WTC11 (cell line): ENCODE results near the gene SMURF1. TPM values are rescaled to one million over a fixed set of nuclear protein-coding genes. Genes with fewer than 3 reads are reported as not detected.

ENCODE experiments used
- ATAC-seq: fragments of 200-7000 bp; cut with Tn5 transposase; 2 replicates; pipeline ENCODE4 v1.10.0; 2021; ENCODE audit warnings: mild to moderate bottlenecking, moderate library complexity
- CTCF ChIA-PET: fragments of 300-600 bp; sonication (Branson Sonifier 250); formaldehyde crosslinking; loops from one replicate; lab custom pipeline; 2021; ENCODE audit warnings: antibody characterized with exemption; lab: Charles Lee
- POLR2A ChIA-PET: fragments of 350-600 bp; sonication (Branson Sonifier 250); formaldehyde crosslinking; loops from one replicate; lab custom pipeline; 2021; ENCODE audit warnings: antibody characterized with exemption; lab: Charles Lee
- DNase-seq: peaks from one replicate; pipeline ENCODE4 v3.0.0; 2021; ENCODE audit warnings: low spot score
- H3K27ac Mint-ChIP-seq: 2 replicates; pipeline ENCODE4 v1.8.0; 2021; ENCODE audit warnings: mixed read lengths
- H3K27me3 Mint-ChIP-seq: 2 replicates; pipeline ENCODE4 v1.8.0; 2021; ENCODE audit warnings: low read depth, mild to moderate bottlenecking, moderate library complexity, mixed read lengths
- H3K36me3 Mint-ChIP-seq: 2 replicates; pipeline ENCODE4 v1.8.0; 2021; ENCODE audit warnings: mixed read lengths
- H3K4me1 Mint-ChIP-seq: 2 replicates; pipeline ENCODE4 v1.8.0; 2022; ENCODE audit warnings: mixed read lengths
- H3K4me3 Mint-ChIP-seq: 2 replicates; pipeline ENCODE4 v1.8.0; 2021; ENCODE audit warnings: mild to moderate bottlenecking, moderate library complexity, mixed read lengths
- H3K9me3 Mint-ChIP-seq: 2 replicates; pipeline ENCODE4 v1.8.0; 2021; ENCODE audit warnings: mixed read lengths
- ETV6 ChIP-seq: sonication (generic); formaldehyde crosslinking; IDR thresholded peaks from 2 replicates; pipeline ENCODE4 v1.8.1; 2022; ENCODE audit warnings: mild to moderate bottlenecking, missing genetic modification reagents
- MXD4 ChIP-seq: fragments of 250-450 bp; sonication (Bioruptor Pico); IDR thresholded peaks from 2 replicates; pipeline ENCODE4 v1.8.0; 2021; ENCODE audit warnings: mild to moderate bottlenecking, moderate library complexity, borderline replicate concordance
- MYBL2 ChIP-seq: sonication (generic); formaldehyde crosslinking; IDR thresholded peaks from 2 replicates; pipeline ENCODE4 v1.8.1; 2023; ENCODE audit warnings: mild to moderate bottlenecking, moderate library complexity, missing genetic modification reagents
- NFATC4 ChIP-seq: fragments of 250-450 bp; sonication (Bioruptor Pico); IDR thresholded peaks from 2 replicates; pipeline ENCODE4 v1.9.0; 2021; ENCODE audit warnings: mild to moderate bottlenecking
- NFE2L1 ChIP-seq: sonication (generic); formaldehyde crosslinking; IDR thresholded peaks from 2 replicates; pipeline ENCODE4 v1.8.1; 2023; ENCODE audit warnings: missing genetic modification reagents
- NR2C2 ChIP-seq: sonication (generic); formaldehyde crosslinking; IDR thresholded peaks from 2 replicates; pipeline ENCODE4 v1.8.0; 2022; ENCODE audit warnings: mild to moderate bottlenecking, missing genetic modification reagents
- OVOL2 ChIP-seq: fragments of 250-450 bp; sonication (Bioruptor Pico); IDR thresholded peaks from 2 replicates; pipeline ENCODE4 v1.9.0; 2021; ENCODE audit warnings: mild to moderate bottlenecking, borderline replicate concordance
- PRRX2 ChIP-seq: fragments of 250-450 bp; sonication (Bioruptor Pico); IDR thresholded peaks from 2 replicates; pipeline ENCODE4 v1.8.0; 2021; ENCODE audit warnings: mild to moderate bottlenecking
- SMAD3 ChIP-seq: sonication (generic); formaldehyde crosslinking; IDR thresholded peaks from 2 replicates; pipeline ENCODE4 v1.8.0; 2022; ENCODE audit warnings: missing genetic modification reagents, mild to moderate bottlenecking, borderline replicate concordance
- ZNF671 ChIP-seq: fragments of 250-450 bp; sonication (Bioruptor Pico); IDR thresholded peaks from 2 replicates; pipeline ENCODE4 v1.8.0; 2021; ENCODE audit warnings: mild to moderate bottlenecking
- total RNA-seq: library from RNA; stranded (reverse); gene quantifications from 3 replicates; pipeline ENCODE4 v1.2.3, GENCODE V29; 2021
- TF ChIP-seq, protein P1 (sequence below): sonication (generic); formaldehyde crosslinking; IDR thresholded peaks from 2 replicates; pipeline ENCODE4 v1.8.1; 2022; ENCODE audit warnings: mild to moderate bottlenecking, moderate library complexity, missing genetic modification reagents
- TF ChIP-seq, protein P2 (sequence below): fragments of 200-600 bp; IDR thresholded peaks from 2 replicates; pipeline ENCODE4 v1.8.0; 2022; ENCODE audit warnings: antibody characterized with exemption
- TF ChIP-seq, protein P3 (sequence below): fragments of 250-450 bp; sonication (Bioruptor Pico); IDR thresholded peaks from 2 replicates; pipeline ENCODE4 v1.9.0; 2021; ENCODE audit warnings: mild to moderate bottlenecking, borderline replicate concordance

Gene SMURF1
- total RNA-seq, 1 experiment from 2014 or later, result 23.2 TPM

DNA sequence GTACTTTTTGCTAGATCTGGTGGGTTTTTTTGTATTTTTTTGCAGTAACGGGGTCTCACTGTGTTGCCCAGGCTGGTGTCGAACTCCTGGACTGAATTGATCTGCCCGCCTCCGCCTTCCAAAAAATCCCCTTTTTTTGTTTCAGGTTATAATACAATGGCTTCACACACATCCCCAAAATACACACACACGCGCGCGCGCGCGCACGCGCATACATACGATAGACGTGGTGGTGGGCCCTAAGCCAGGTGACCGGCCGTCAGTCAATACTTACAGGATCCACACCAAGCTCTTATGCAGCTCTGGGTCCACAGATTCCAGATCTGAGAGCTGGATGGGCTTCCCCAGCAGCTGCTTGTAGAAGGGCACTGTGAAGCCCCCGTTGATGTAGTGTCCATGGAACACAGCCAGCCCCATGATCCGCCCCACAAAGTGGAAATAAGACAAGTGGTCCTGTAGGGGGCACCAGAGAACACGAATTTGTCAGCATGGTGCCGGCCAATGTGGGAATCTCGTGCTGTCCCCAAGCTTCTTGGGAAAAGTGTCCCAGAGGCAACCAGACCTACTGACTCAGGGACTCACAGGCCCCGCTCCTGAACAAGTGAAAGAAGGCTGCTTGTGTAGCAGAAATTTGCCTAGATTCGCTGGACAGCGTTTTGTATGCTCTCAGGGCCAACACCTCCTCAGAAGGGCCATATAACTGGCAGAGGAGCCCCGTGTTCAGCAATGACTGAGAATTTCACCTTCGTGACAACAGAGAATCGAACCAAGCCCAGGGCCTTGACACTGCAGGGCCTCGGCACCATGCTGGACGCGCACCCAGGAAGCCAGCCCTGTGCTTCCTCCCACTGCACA is 103.6 kb downstream of the SMURF1 start:
- peak; percentile 80 for DNase-seq
- ATAC-seq, result peak; percentile 78
- no peak for TF ChIP-seq MXD4
- 0 out of 2 replicates have a peak, but pooled peaks have one; percentile 25 for TF ChIP-seq SMAD3 (CRISPR knock-in tag)
- TF ChIP-seq PRRX2 (CRISPR knock-in tag), result no peak
- TF ChIP-seq, protein P1, sequence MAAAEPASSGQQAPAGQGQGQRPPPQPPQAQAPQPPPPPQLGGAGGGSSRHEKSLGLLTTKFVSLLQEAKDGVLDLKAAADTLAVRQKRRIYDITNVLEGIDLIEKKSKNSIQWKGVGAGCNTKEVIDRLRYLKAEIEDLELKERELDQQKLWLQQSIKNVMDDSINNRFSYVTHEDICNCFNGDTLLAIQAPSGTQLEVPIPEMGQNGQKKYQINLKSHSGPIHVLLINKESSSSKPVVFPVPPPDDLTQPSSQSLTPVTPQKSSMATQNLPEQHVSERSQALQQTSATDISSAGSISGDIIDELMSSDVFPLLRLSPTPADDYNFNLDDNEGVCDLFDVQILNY (CRISPR knock-in tag), result peak; percentile 28; the same call in 1 of the 2 replicates
- TF ChIP-seq, protein P2, sequence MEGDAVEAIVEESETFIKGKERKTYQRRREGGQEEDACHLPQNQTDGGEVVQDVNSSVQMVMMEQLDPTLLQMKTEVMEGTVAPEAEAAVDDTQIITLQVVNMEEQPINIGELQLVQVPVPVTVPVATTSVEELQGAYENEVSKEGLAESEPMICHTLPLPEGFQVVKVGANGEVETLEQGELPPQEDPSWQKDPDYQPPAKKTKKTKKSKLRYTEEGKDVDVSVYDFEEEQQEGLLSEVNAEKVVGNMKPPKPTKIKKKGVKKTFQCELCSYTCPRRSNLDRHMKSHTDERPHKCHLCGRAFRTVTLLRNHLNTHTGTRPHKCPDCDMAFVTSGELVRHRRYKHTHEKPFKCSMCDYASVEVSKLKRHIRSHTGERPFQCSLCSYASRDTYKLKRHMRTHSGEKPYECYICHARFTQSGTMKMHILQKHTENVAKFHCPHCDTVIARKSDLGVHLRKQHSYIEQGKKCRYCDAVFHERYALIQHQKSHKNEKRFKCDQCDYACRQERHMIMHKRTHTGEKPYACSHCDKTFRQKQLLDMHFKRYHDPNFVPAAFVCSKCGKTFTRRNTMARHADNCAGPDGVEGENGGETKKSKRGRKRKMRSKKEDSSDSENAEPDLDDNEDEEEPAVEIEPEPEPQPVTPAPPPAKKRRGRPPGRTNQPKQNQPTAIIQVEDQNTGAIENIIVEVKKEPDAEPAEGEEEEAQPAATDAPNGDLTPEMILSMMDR, result peak; percentile 72
- no peak for TF ChIP-seq MYBL2 (CRISPR knock-in tag)
- TF ChIP-seq ETV6, result 0 out of 2 replicates have a peak, but pooled peaks have one; percentile 28
- no peaks in the 10 kb centered on the region for H3K9me3 Mint-ChIP-seq
- H3K36me3 Mint-ChIP-seq, result peaks cover 77% of the 10 kb centered on the region
- no peaks in the 10 kb centered on the region for H3K27me3 Mint-ChIP-seq
- no peak overlapping the region for H3K4me3 Mint-ChIP-seq
- H3K27ac Mint-ChIP-seq, result peak overlapping the region; percentile 78
- 0 out of 2 replicates have a peak, but pooled peaks cover 3% of the 10 kb centered on the region for H3K4me1 Mint-ChIP-seq
- CTCF ChIA-PET, result interaction anchor here (0.6 to 2.2 kb wide), 17 partner anchors 10 to 320 kb away, joined by 3 to 8 read pairs (median 3); no protein-coding TSS in a partner anchor
- POLR2A ChIA-PET, result no interaction called here

DNA sequence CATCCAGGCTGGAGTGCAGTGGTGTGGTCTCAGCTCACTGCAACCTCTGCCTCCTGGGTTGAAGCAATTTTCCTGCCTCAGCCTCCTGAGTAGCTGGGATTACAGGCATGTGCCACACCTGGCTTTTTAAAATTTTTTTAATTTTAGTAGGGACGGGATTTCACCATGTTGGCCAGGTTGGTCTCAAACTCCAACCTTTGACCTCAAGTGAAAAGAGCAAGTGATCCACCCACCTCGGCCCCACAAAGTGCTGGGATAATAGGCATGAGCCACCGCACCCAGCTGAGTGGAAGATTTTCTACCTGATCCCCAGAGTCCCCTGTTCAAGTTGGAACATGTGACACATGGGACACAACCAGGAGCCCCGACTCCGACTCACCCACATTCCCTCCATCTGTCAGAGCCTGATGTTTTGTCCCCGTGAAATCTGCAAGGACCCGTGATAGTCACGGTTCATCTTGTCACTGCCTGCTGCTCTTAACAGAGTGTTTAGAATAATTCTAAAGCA is 104.5 kb downstream of the SMURF1 start:
- ATAC-seq (no peak), DNase-seq (no peak)
- ChIA-PET CTCF (interaction anchor here (0.9 kb wide), 1 partner anchor 274 kb away, joined by 3 read pairs; no protein-coding TSS in a partner anchor), POLR2A (no interaction called here)
- no peaks in the 10 kb centered on the region for H3K9me3 Mint-ChIP-seq
- H3K4me3 Mint-ChIP-seq, result no peak overlapping the region
- no peaks in the 10 kb centered on the region for H3K27me3 Mint-ChIP-seq
- no peak overlapping the region for H3K27ac Mint-ChIP-seq
- TF ChIP-seq ZNF671 (CRISPR knock-in tag), result no peak
- TF ChIP-seq OVOL2 (CRISPR knock-in tag), result no peak
- TF ChIP-seq, protein P3, sequence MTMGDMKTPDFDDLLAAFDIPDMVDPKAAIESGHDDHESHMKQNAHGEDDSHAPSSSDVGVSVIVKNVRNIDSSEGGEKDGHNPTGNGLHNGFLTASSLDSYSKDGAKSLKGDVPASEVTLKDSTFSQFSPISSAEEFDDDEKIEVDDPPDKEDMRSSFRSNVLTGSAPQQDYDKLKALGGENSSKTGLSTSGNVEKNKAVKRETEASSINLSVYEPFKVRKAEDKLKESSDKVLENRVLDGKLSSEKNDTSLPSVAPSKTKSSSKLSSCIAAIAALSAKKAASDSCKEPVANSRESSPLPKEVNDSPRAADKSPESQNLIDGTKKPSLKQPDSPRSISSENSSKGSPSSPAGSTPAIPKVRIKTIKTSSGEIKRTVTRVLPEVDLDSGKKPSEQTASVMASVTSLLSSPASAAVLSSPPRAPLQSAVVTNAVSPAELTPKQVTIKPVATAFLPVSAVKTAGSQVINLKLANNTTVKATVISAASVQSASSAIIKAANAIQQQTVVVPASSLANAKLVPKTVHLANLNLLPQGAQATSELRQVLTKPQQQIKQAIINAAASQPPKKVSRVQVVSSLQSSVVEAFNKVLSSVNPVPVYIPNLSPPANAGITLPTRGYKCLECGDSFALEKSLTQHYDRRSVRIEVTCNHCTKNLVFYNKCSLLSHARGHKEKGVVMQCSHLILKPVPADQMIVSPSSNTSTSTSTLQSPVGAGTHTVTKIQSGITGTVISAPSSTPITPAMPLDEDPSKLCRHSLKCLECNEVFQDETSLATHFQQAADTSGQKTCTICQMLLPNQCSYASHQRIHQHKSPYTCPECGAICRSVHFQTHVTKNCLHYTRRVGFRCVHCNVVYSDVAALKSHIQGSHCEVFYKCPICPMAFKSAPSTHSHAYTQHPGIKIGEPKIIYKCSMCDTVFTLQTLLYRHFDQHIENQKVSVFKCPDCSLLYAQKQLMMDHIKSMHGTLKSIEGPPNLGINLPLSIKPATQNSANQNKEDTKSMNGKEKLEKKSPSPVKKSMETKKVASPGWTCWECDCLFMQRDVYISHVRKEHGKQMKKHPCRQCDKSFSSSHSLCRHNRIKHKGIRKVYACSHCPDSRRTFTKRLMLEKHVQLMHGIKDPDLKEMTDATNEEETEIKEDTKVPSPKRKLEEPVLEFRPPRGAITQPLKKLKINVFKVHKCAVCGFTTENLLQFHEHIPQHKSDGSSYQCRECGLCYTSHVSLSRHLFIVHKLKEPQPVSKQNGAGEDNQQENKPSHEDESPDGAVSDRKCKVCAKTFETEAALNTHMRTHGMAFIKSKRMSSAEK (CRISPR knock-in tag), result no peak
- TF ChIP-seq NFE2L1 (CRISPR knock-in tag), result no peak
- TF ChIP-seq NR2C2 (CRISPR knock-in tag), result no peak
- 0 out of 2 replicates have a peak, but pooled peaks cover 3% of the 10 kb centered on the region for H3K4me1 Mint-ChIP-seq
- H3K36me3 Mint-ChIP-seq, result peaks cover 77% of the 10 kb centered on the region

DNA sequence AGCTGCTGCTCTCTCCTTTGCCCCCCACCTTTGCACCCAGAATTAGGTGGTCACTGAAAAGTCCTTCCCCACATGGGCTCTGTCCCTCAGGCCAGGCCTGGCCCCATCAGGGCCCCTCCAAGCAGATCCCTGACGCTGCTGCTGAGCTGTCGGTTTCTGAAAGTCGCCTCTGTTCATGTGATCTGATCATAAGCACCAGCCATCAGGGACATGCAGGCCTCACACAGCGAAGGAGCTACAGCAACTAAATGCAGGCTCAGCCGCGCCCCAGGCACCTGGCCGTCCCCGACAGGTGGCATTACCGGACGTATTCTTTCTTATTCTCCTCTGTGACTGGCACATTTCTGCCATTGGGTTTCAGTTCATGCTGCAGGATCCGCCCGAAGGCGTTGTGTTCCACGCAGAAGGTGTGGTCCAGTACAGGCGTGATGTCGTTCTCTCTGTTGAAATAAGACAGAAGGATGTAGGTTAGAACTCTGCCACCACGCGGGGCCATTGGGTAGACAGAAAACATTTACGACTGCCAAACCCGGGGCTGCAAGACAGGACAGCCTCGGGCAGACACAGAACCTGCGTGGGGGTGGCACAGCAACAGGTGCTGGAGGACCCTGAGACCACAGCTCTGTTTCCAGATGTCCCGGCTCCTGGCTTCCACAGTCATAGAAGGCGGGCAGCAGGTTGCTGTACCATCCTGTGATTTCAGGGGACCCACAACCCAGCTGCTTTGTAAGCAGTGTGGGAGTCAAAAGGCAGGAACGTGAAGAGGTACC is 105.6 kb downstream of the SMURF1 start:
- POLR2A ChIA-PET, result no interaction called here
- no peak for TF ChIP-seq NFATC4 (CRISPR knock-in tag)
- no peaks in the 10 kb centered on the region for H3K9me3 Mint-ChIP-seq
- H3K27me3 Mint-ChIP-seq, result no peaks in the 10 kb centered on the region
- H3K4me3 Mint-ChIP-seq, result no peak overlapping the region
- peak overlapping the region; percentile 83; the same call in 1 of the 2 replicates for H3K27ac Mint-ChIP-seq
- H3K4me1 Mint-ChIP-seq, result 0 out of 2 replicates have a peak, but pooled peaks cover 3% of the 10 kb centered on the region
- no peak for DNase-seq
- H3K36me3 Mint-ChIP-seq, result peaks cover 73% of the 10 kb centered on the region
- no peak for ATAC-seq
- CTCF ChIA-PET, result interaction anchor here (0.9 kb wide), 1 partner anchor 275 kb away, joined by 3 read pairs; no protein-coding TSS in a partner anchor
